Karpas-422 (cell line): ENCODE data around the gene RSPH10B2. TPM values are rescaled to one million over a fixed set of nuclear protein-coding genes. Genes with fewer than 3 reads are reported as not detected.
"Not testable (repeated sequence)": the region's sequence is repeated elsewhere in the genome, so short reads cannot be mapped to it uniquely, and the experiment has no call there.

ENCODE experiments used
- DNase-seq: peaks from one replicate; pipeline ENCODE4 v3.0.0-alpha.2; 2015
- H2AFZ ChIP-seq: fragments of 200-600 bp; sonication (generic); 2 replicates; pipeline ENCODE4 v1.6.1; 2014; ENCODE audit warnings: antibody characterized with exemption, low read length, mixed read lengths
- H3K27ac ChIP-seq: fragments of 200-600 bp; sonication (generic); 2 replicates; pipeline ENCODE4 v1.5.1; 2014; ENCODE audit warnings: mild to moderate bottlenecking, low read length, moderate library complexity
- H3K27me3 ChIP-seq: fragments of 200-600 bp; sonication (generic); 2 replicates; pipeline ENCODE4 v1.6.1; 2014; ENCODE audit warnings: low read length, mixed read lengths
- H3K36me3 ChIP-seq: fragments of 200-600 bp; sonication (generic); 2 replicates; pipeline ENCODE4 v1.6.1; 2014; ENCODE audit warnings: low read length, mixed read lengths; ENCODE audit not compliant: insufficient read depth
- H3K4me1 ChIP-seq: fragments of 200-600 bp; sonication (generic); 2 replicates; pipeline ENCODE4 v1.6.1; 2014; ENCODE audit warnings: mild to moderate bottlenecking, low read length, mixed read lengths
- H3K4me2 ChIP-seq: fragments of 200-600 bp; sonication (generic); 2 replicates; pipeline ENCODE4 v1.6.1; 2014; ENCODE audit warnings: low read length, low read depth, mild to moderate bottlenecking; ENCODE audit not compliant: poor library complexity, severe bottlenecking
- H3K4me3 ChIP-seq: fragments of 200-600 bp; sonication (generic); 2 replicates; pipeline ENCODE4 v1.5.1; 2014; ENCODE audit warnings: mild to moderate bottlenecking, antibody characterized with exemption, low read length, mixed read lengths
- H3K79me2 ChIP-seq: fragments of 200-600 bp; sonication (generic); 2 replicates; pipeline ENCODE4 v1.6.1; 2014; ENCODE audit warnings: mild to moderate bottlenecking, low read length, mixed read lengths
- H3K9ac ChIP-seq: fragments of 200-600 bp; sonication (generic); 2 replicates; pipeline ENCODE4 v1.6.0; 2014; ENCODE audit warnings: low read length
- H3K9me2 ChIP-seq: fragments of 200-600 bp; sonication (generic), shearing (Covaris generic); replicated peaks from 2 replicates; pipeline ENCODE4 v1.6.0; 2014; ENCODE audit warnings: mild to moderate bottlenecking, low read length, moderate library complexity; ENCODE audit not compliant: insufficient read depth
- H3K9me3 ChIP-seq: fragments of 300-700, 200-600 bp; sonication (generic); 2 replicates; pipeline ENCODE4 v1.6.1; 2014; ENCODE audit warnings: low read length, mixed read lengths
- H4K20me1 ChIP-seq: fragments of 200-600 bp; sonication (generic); 2 replicates; pipeline ENCODE4 v1.6.1; 2014; ENCODE audit warnings: mild to moderate bottlenecking, antibody characterized with exemption, low read length, low read depth; ENCODE audit not compliant: insufficient read depth
- total RNA-seq: library from RNA; depleted of rRNA; stranded (reverse); fragments of >200 nt; shearing (Covaris generic); gene quantifications from 2 replicates; pipeline ENCODE4 v1.2.3, GENCODE V29; 2014; ENCODE audit warnings: low replicate concordance

The RSPH10B2 gene
- total RNA-seq, 1 experiment from 2014 or later, result not detected

DNA sequence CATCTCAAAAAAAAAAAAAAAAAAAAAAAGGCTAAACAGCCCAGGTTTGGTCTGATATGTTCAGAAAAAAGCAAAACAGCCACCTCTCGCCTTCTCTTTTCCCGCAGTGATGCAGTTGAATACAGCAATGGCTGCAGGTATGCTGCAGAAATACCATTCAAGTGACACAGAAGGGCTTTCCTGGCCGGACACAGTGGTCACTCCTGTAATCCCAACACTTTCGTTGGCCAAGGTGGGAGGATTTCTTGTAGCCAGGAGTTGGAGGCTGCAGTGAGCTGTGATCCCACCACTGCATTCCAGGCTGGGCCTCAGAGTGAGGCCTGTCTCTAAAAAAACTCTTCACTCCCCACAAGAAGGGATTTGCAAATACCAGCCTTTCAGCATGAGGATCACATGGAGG is 29.6 kb upstream of the RSPH10B2 start:
- H3K36me3 ChIP-seq, H3K9ac ChIP-seq, H3K4me1 ChIP-seq, H3K27ac ChIP-seq, H3K9me3 ChIP-seq, H4K20me1 ChIP-seq, H2AFZ ChIP-seq, H3K9me2 ChIP-seq, H3K27me3 ChIP-seq, H3K4me2 ChIP-seq, DNase-seq, H3K4me3 ChIP-seq, H3K79me2 ChIP-seq: not testable (repeated sequence)

DNA sequence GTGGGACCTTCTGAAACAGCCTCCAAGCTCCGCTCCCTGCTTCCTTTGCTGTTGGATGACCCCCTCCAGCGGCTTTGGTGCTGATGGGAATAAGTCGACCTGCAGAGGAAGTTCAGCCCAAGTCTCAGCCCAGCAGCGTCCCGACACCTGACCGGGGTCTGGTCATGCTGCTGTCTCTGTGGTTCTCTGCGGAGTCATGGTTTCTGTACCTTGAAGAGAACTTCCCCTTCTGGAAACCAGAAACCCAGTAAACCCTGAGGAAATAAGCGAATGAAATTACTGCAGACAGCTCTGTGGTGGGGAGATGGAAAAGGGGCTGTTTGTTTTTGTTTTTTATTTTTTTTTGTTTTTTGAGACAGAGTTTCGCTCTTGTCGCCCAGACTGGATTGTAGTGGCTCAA is 28.9 kb upstream of the RSPH10B2 start:
- H3K9me2 ChIP-seq, result no peaks in the 10 kb centered on the region
- H2AFZ ChIP-seq, result no peak overlapping the region
- H3K4me2 ChIP-seq, result no peak overlapping the region
- no peaks in the 10 kb centered on the region for H3K27me3 ChIP-seq
- peaks cover 4% of the 10 kb centered on the region for H3K79me2 ChIP-seq
- H3K9me3 ChIP-seq, result no peaks in the 10 kb centered on the region
- H3K9ac ChIP-seq, result no peak overlapping the region
- no peak for DNase-seq
- H3K4me3 ChIP-seq, result no peak overlapping the region
- H3K36me3 ChIP-seq, result no peaks in the 10 kb centered on the region
- H3K4me1 ChIP-seq, result peaks cover 4% of the 10 kb centered on the region
- no peak overlapping the region for H3K27ac ChIP-seq
- no peaks in the 10 kb centered on the region for H4K20me1 ChIP-seq

DNA sequence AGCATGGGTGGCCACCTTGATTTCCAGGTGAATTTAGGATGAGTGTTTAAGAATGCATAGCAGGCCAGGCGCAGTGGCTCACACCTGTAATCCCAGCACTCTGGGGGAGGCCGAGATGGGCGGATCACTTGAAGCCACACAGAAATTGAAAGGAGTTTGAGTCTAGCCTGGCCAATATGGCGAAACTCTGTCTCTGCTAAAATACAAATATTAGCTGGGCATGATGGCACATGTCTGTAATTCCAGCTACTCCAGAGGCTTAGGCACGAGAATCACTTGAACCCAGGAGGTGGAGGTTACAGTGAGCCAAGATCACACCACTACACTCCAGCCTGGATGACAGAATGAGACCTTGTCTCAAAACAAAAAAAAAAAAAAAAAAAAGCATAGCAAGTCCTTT is 27.6 kb upstream of the RSPH10B2 start:
- peaks cover 11% of the 10 kb centered on the region for H3K4me1 ChIP-seq
- H3K27ac ChIP-seq, H3K36me3 ChIP-seq, H3K4me3 ChIP-seq, H3K27me3 ChIP-seq, H3K9me3 ChIP-seq, H4K20me1 ChIP-seq, H3K4me2 ChIP-seq, H3K9ac ChIP-seq, H3K9me2 ChIP-seq, DNase-seq, H2AFZ ChIP-seq: not testable (repeated sequence)
- H3K79me2 ChIP-seq, result peaks cover 18% of the 10 kb centered on the region

DNA sequence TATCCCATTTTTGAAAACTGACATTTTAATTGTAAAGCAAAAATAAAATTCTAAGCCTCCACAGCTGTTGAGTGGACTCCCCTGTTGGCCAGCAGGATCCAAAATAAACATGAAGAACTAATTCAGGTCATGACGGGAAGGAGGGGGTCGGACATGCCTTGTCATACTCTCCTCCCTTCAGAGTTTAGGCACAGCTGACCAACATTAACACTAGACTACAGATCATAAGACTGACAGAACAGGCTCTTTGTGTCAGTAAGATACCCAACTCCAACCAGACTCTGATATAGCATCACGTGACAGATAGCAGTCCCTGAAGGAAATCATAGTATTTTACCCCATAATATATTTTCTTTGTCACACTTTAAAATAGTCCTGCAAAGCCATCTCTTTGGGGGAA is 26.2 kb upstream of the RSPH10B2 start:
- Histone ChIP-seq H3K4me2 (no peak overlapping the region), H3K27me3 (no peaks in the 10 kb centered on the region), H3K79me2 (peaks cover 25% of the 10 kb centered on the region), H3K4me1 (peaks cover 11% of the 10 kb centered on the region), H3K4me3 (no peak overlapping the region), H3K9ac (no peak overlapping the region), H4K20me1 (no peaks in the 10 kb centered on the region), H3K36me3 (peaks cover 4% of the 10 kb centered on the region), H3K9me2 (no peaks in the 10 kb centered on the region), H2AFZ (no peak overlapping the region), H3K27ac (no peak overlapping the region), H3K9me3 (no peaks in the 10 kb centered on the region)
- no peak for DNase-seq

DNA sequence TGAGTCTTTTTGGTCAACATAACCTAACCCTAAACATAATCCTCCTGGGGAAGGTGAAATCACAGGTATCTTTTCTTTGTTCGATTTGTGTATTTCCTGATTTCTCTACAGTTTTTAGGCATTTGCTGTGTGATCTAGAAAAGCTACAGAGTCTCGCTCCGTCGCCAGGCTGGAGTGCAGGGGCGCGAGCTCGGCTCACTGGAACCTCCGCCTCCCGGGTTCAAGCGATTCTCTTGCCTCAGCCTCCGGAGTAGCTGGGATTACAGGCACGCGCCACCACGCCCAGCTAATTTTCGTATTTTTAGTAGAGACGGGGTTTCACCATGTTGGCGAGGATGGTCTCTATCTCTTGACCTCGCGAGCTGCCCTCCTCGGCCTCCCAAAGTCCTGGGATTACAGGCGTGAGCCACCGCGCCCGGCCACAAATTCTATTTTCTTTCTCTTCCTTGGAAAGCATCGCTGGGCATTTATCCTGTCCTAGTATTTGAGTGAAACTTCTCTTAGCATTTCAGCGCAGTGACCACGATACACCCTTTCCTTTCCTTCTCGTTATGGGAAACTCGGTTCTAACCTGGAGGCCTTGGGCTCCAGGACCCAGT is 24.9 kb upstream of the RSPH10B2 start:
- H3K27ac ChIP-seq, H3K27me3 ChIP-seq, H3K9me2 ChIP-seq, H4K20me1 ChIP-seq, DNase-seq, H3K9me3 ChIP-seq: not testable (repeated sequence)
- H3K4me3 ChIP-seq, result peak overlapping the region; percentile 85
- peaks cover 30% of the 10 kb centered on the region for H3K79me2 ChIP-seq
- peaks cover 11% of the 10 kb centered on the region for H3K4me1 ChIP-seq
- H3K4me2 ChIP-seq, result peak overlapping the region; percentile 88
- H2AFZ ChIP-seq, result peak overlapping the region; percentile 90
- H3K36me3 ChIP-seq, result peaks cover 13% of the 10 kb centered on the region
- H3K9ac ChIP-seq, result peak overlapping the region; percentile 96

DNA sequence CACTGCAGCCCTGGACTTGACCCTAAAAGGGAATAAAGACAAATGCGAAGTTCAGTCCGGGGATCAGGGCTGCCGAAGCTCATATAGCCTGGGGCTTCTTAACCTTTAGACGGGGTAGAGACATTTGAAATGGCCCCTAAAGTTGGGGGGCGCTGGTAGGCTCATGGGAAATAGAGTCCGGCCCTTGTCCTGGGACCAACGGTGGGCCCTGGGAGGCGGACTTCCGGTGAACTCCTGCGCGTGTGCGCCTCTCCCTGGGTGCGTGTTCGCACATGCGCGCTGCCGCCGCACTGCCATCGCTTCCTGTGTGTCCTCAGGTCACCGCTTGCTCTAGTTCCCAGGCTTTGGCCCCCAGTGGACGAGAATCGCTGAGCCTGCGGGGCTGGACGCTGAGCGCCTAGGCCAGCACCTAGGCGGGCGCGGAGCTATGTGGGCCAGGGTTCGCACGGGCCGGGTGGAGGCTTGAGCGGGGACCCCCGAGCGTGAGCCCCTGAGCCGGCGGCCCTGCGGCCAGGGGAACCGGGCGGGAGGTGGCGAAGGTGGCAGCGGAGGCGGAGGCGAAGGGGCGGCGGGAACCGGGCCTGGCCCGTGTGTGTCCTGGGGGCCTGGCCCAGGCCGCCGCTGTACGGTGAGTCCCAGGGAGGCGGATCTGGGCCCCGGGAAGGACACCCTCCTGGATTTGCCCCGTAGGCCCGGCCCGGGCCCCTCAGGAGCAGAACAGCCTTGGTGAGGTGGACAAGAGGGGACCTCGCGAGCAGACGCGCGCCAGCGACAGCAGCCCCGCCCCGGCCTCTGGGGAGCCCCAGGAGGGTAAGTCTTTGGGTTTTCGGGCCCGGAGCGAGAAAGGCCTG is 24.2 kb upstream of the RSPH10B2 start:
- Histone ChIP-seq H3K27me3 (no peaks in the 10 kb centered on the region), H3K4me2 (peak overlapping the region; percentile 88), H3K36me3 (peaks cover 16% of the 10 kb centered on the region), H3K4me3 (peak overlapping the region; percentile 85), H4K20me1 (no peaks in the 10 kb centered on the region), H3K4me1 (peaks cover 11% of the 10 kb centered on the region), H3K9me2 (no peaks in the 10 kb centered on the region), H3K9me3 (no peaks in the 10 kb centered on the region), H3K9ac (peak overlapping the region; percentile 96), H2AFZ (peak overlapping the region; percentile 90), H3K27ac (peak overlapping the region; percentile 46), H3K79me2 (peaks cover 30% of the 10 kb centered on the region)
- DNase-seq, result peak; percentile 96

DNA sequence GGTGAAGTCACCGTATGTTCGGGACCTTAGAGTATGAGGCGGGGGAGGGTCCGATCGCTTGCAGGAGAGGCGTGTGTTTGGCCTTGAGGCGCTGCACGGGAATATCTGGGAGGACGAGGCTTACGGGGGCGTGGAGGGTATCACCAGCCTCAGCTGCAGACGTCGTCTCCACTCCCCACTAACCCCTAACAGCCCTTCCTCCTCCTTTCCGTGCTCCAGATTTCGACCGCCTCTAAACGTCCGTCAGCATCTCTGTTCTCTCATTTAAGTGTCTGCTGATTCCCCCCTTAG is 23.6 kb upstream of the RSPH10B2 start:
- Histone ChIP-seq H3K9me2 (no peaks in the 10 kb centered on the region), H3K9me3 (no peaks in the 10 kb centered on the region), H3K79me2 (peaks cover 35% of the 10 kb centered on the region), H3K4me1 (peaks cover 11% of the 10 kb centered on the region), H4K20me1 (no peaks in the 10 kb centered on the region), H3K4me2 (peak overlapping the region; percentile 88), H2AFZ (peak overlapping the region; percentile 90; the same call in 1 of the 2 replicates), H3K9ac (peak overlapping the region; percentile 96), H3K27me3 (no peaks in the 10 kb centered on the region), H3K36me3 (peaks cover 21% of the 10 kb centered on the region), H3K27ac (peak overlapping the region; percentile 46; the same call in 1 of the 2 replicates), H3K4me3 (peak overlapping the region; percentile 85)
- no peak for DNase-seq

DNA sequence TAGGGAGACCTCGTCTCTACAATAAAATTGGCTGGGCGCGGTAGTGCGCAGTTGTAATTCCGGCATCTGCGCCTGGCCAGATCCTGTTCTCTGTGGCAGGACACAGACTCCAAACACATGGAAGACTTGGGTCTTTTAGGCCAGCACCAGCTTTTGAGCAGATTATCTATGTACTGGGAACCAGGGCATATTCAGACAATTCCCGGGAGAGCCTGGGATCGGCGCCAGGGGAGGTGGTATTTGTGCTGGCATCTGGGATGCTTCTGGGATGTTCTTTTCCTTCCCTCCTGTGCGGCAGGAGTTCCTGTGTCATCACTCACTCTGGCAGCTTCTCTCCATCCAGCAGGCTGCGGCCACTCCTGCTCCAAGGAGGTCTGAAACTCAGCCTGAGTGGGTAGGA is 15.5 kb upstream of the RSPH10B2 start:
- not testable (repeated sequence) for DNase-seq, H3K27ac ChIP-seq, H4K20me1 ChIP-seq, H3K4me2 ChIP-seq, H3K9ac ChIP-seq, H2AFZ ChIP-seq, H3K27me3 ChIP-seq, H3K9me2 ChIP-seq, H3K4me1 ChIP-seq, H3K9me3 ChIP-seq, H3K4me3 ChIP-seq
- Histone ChIP-seq H3K36me3 (peaks cover 24% of the 10 kb centered on the region), H3K79me2 (peaks cover 16% of the 10 kb centered on the region)
